Stomach (tissue), 4 donors: ENCODE measurements around the gene INPP4B.

Source experiments
- CTCF ChIP-seq, 7 experiments: fragments of 450-650 bp in 4 of 7; fragments of 200-600 bp in 3 of 7; sonication (generic) in 3 of 7; IDR thresholded peaks; one replicate each; pipeline ENCODE4 v1.5.1; 2016 to 2019; ENCODE audit warnings: antibody characterized with exemption in 7 of 7, control low read depth in 2 of 7, mild to moderate bottlenecking in 1 of 7
- POLR2A ChIP-seq, 4 donors: fragments of 450-650 bp; IDR thresholded peaks; one replicate each; pipeline ENCODE4 v1.6.1; 2016; ENCODE audit warnings: antibody characterized with exemption in 4 of 4, control low read depth in 2 of 4, mild to moderate bottlenecking in 1 of 4, moderate library complexity in 1 of 4

GRCh38 chr4:142607976-142608375 is 238.1 kb downstream of the INPP4B start:
- TF ChIP-seq POLR2A (IDR thresholded peaks at IDR 0.05): no peak
- no peak for TF ChIP-seq CTCF (IDR thresholded peaks at IDR 0.05)
